SU-DHL-6 (cell line): ENCODE data around the gene ARHGDIB.
A peak's percentile ranks its signal among the peaks of the same experiment; 100 is the strongest.

Source experiments
- CTCF ChIP-seq: fragments of 200-600 bp; sonication (generic); IDR thresholded peaks from one replicate; pipeline ENCODE4 v1.5.1; 2017; ENCODE audit warnings: antibody characterized with exemption, mild to moderate bottlenecking, low read length, moderate library complexity; ENCODE audit not compliant: insufficient read depth, poor library complexity, severe bottlenecking
- EZH2phosphoT487 ChIP-seq: fragments of 200-600 bp; sonication (generic), shearing (Covaris generic); conservative IDR thresholded peaks from 2 replicates; pipeline ENCODE4 v1.6.1; 2018; ENCODE audit warnings: mild to moderate bottlenecking, antibody characterized with exemption, low read length, moderate library complexity, mixed read lengths

- no peak for TF ChIP-seq EZH2phosphoT487
- TF ChIP-seq CTCF, result peak; percentile 9
Measured at GRCh38 chr12:15011162-15011561, 49.8 kb upstream of the ARHGDIB start.
